ENCODE results near the gene RDX. TPM values are rescaled to one million over a fixed set of nuclear protein-coding genes. Genes with fewer than 3 reads are reported as not detected.

RDX gene
- total RNA-seq, 1 experiment from 2014 or later: 125 TPM

- no peak for DNase-seq (ENCODE audit: low read depth)
These were observed 123.8 kb downstream of the RDX start for GRCh38 chr11:110172468-110173065.

GRCh38 chr11:110169738-110170137, 126.7 kb downstream of the RDX start:
- DNase-seq (ENCODE audit: low read depth): no peak

- DNase-seq (ENCODE audit: low read depth): no peak
These were observed 128.2 kb downstream of the RDX start for GRCh38 chr11:110168033-110168803.

GRCh38 chr11:110165039-110165925, 131.1 kb downstream of the RDX start:
- DNase-seq (ENCODE audit: low read depth): no peak

- DNase-seq (ENCODE audit: low read depth): no peak
These were observed 134.2 kb downstream of the RDX start for GRCh38 chr11:110162216-110162615.

GRCh38 chr11:110161061-110161460, 135.4 kb downstream of the RDX start:
- no peak for DNase-seq (ENCODE audit: low read depth)

- DNase-seq (ENCODE audit: low read depth): no peak
These were observed 136.0 kb downstream of the RDX start for GRCh38 chr11:110160437-110160836.

GRCh38 chr11:110160016-110160415, 136.4 kb downstream of the RDX start:
- DNase-seq (ENCODE audit: low read depth): no peak

- no peak for DNase-seq (ENCODE audit: low read depth)
These were observed 136.9 kb downstream of the RDX start for GRCh38 chr11:110159476-110159875.

- no peak for DNase-seq (ENCODE audit: low read depth)
These were observed 137.9 kb downstream of the RDX start for GRCh38 chr11:110158317-110159200.

- no peak for DNase-seq (ENCODE audit: low read depth)
These were observed 139.9 kb downstream of the RDX start for GRCh38 chr11:110156503-110156902.

- no peak for DNase-seq (ENCODE audit: low read depth)
These were observed 142.9 kb downstream of the RDX start for GRCh38 chr11:110153474-110153873.

- no peak for DNase-seq (ENCODE audit: low read depth)
These were observed 144.2 kb downstream of the RDX start for GRCh38 chr11:110152199-110152598.

GRCh38 chr11:110148775-110149744, 147.4 kb downstream of the RDX start:
- peak; percentile 81 for DNase-seq (ENCODE audit: low read depth)

GRCh38 chr11:110147962-110148709, 148.3 kb downstream of the RDX start:
- peak; percentile 74 for DNase-seq (ENCODE audit: low read depth)

GRCh38 chr11:110141812-110142211, 154.6 kb downstream of the RDX start:
- no peak for DNase-seq (ENCODE audit: low read depth)

- no peak for DNase-seq (ENCODE audit: low read depth)
These were observed 162.3 kb downstream of the RDX start for GRCh38 chr11:110134110-110134509.

- no peak for DNase-seq (ENCODE audit: low read depth)
These were observed 163.3 kb downstream of the RDX start for GRCh38 chr11:110133160-110133559.

- DNase-seq (ENCODE audit: low read depth): no peak
These were observed 164.9 kb downstream of the RDX start for GRCh38 chr11:110131386-110132123.

All from RPMI7951 (cell line).